Measurements from ENCODE around the gene COL27A1. TPM values are rescaled to one million over a fixed set of nuclear protein-coding genes. Genes with fewer than 3 reads are reported as not detected.

Gene COL27A1
- total RNA-seq, 2 experiments from 2014 or later, result 7.0 to 10.6 TPM

DNA sequence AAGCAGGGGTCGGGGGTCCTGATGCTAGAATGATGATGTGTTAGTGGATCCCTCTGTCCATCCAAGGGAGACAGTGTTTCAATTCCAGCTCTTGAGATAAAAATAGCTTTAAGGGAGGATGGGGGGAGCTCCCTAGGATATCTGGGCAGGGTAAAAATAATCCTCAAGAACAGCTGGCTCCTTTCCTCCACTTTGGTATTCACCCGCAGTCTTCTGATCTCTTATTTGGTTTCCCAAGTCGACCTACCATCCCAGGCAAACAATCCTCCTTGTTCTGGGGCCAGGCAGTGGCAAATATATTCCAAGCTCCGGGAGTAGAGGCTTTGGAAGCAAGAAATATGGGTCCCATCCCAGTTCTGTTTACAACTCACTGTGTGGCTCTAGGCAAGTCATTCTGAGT is 14.5 kb upstream of the COL27A1 start:
- DNase-seq, result no peak
- H3K4me3 Mint-ChIP-seq, result no peak overlapping the region
- intact Hi-C loops (cut with micrococcal nuclease), result no loop called here
- no peaks in the 10 kb centered on the region for H3K36me3 Mint-ChIP-seq (ENCODE audit: low read depth)
- H3K27me3 Mint-ChIP-seq (ENCODE audit: low read depth), result no peaks in the 10 kb centered on the region
- H3K27ac Mint-ChIP-seq, result no peak overlapping the region
- no peaks in the 10 kb centered on the region for H3K9me3 Mint-ChIP-seq
- H3K4me1 Mint-ChIP-seq (ENCODE audit: low read depth), result no peaks in the 10 kb centered on the region
- CTCF ChIA-PET, result interaction anchor here (0.6 to 1.4 kb wide), 3 partner anchors 33 to 389 kb away, joined by 4 to 8 read pairs (median 6); no protein-coding TSS in a partner anchor

DNA sequence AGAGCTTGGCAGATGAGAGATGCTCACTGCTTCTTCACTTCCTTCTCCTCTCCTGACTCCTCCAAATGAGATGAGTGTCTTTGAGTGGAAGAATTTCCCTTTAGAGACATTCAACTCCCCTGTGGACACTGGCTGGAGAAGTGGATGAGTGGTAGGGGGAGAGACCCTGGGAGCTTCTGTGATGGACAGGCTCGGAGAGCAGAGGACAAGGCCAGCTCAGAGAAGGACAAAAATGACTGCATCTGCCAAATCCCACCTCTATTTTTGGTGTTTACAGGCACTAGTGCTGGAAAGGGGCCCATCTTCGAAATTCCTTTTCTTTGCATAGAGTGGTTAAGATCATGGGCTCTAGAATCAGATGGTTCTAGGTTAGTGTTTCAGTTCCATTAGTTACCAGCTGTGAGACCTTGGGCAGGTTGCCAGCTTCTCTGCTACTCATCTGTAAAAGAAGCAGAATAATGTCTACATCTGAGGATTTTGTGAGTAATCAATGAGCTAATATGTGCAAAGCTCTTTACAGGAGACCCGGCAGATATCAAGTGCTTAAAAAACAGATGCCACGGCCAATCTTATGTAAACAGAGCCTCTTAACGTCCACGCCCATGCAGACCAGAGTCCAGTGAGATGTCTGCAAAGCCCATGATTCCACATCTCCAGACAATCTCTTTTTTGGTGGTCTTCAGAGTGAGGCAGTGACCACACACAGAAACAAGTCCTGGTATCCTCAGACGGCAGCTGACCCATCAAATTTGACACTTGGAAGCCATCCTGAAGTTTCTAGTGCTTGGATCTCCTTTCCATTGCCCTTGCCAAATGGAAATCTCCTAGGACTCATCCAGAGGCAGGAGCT is 13.6 kb upstream of the COL27A1 start:
- no peaks in the 10 kb centered on the region for H3K36me3 Mint-ChIP-seq (ENCODE audit: low read depth)
- H3K4me3 Mint-ChIP-seq, result no peak overlapping the region
- no peaks in the 10 kb centered on the region for H3K4me1 Mint-ChIP-seq (ENCODE audit: low read depth)
- H3K27me3 Mint-ChIP-seq (ENCODE audit: low read depth), result peaks cover 6% of the 10 kb centered on the region
- no peak for DNase-seq
- intact Hi-C loops (cut with micrococcal nuclease), result no loop called here
- H3K27ac Mint-ChIP-seq, result no peak overlapping the region
- H3K9me3 Mint-ChIP-seq, result no peaks in the 10 kb centered on the region
- CTCF ChIA-PET, result interaction anchor here (1.3 to 1.6 kb wide), 3 partner anchors 34 to 149 kb away, joined by 4 to 7 read pairs (median 6); no protein-coding TSS in a partner anchor

DNA sequence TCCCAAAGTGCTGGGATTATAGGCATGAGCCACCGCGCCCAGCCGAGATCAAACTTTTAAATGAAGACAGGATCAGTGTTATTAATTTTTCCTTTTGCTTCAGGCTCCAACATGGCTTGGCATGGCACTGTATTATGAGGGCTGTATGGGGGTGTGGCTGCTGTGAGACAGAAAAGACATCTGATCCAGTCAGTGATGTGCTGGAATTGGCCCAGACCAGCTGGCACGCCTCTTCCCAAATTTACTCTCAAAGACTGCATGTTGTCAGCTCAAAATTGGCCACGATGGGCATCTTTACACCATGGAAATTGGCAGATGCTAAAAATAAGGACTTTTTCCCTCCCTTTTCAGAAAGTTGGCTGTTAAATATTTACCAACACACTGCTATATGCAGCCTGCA is 12.1 kb upstream of the COL27A1 start:
- CTCF ChIA-PET, result interaction anchor here (0.7 to 2.8 kb wide), 3 partner anchors 35 to 148 kb away, joined by 4 to 12 read pairs (median 10); no protein-coding TSS in a partner anchor
- H3K4me3 Mint-ChIP-seq, result no peak overlapping the region

DNA sequence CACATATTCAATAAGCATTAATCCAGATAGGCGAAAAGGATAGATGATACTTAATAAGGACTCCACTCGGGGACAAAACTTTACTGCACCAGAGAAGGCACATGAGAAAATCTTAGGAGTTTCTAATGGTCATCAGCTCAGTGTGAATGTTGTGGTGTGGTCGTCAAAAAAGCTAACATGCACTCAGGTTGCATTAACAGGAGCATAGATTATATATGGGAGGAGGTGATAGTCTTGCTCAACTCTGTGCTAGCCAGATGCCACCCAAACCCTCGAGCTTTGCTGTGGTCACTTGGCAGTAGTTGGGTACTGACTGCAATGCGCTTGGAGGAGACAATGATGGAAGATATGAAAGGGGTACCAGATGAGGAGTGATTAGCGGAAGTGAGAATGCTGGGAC is 8.6 kb upstream of the COL27A1 start:
- DNase-seq, result no peak
- Mint-ChIP-seq H3K4me3 (no peak overlapping the region), H3K4me1 (ENCODE audit: low read depth) (no peaks in the 10 kb centered on the region), H3K9me3 (no peaks in the 10 kb centered on the region), H3K36me3 (ENCODE audit: low read depth) (no peaks in the 10 kb centered on the region), H3K27me3 (ENCODE audit: low read depth) (peaks cover 26% of the 10 kb centered on the region), H3K27ac (no peak overlapping the region)
- CTCF ChIA-PET, result interaction anchor here (1.6 kb wide), 1 partner anchor 38 kb away, joined by 5 read pairs; no protein-coding TSS in a partner anchor
- intact Hi-C loops (cut with micrococcal nuclease), result no loop called here

More for the DNA sequence above, 12.1 kb upstream of the COL27A1 start:
- H3K27me3 Mint-ChIP-seq (ENCODE audit: low read depth), result peaks cover 9% of the 10 kb centered on the region
- H3K9me3 Mint-ChIP-seq, result no peaks in the 10 kb centered on the region
- no peaks in the 10 kb centered on the region for H3K4me1 Mint-ChIP-seq (ENCODE audit: low read depth)
- no peak for DNase-seq
- H3K27ac Mint-ChIP-seq, result no peak overlapping the region
- no peaks in the 10 kb centered on the region for H3K36me3 Mint-ChIP-seq (ENCODE audit: low read depth)
- intact Hi-C loops (cut with micrococcal nuclease), result no loop called here

DNA sequence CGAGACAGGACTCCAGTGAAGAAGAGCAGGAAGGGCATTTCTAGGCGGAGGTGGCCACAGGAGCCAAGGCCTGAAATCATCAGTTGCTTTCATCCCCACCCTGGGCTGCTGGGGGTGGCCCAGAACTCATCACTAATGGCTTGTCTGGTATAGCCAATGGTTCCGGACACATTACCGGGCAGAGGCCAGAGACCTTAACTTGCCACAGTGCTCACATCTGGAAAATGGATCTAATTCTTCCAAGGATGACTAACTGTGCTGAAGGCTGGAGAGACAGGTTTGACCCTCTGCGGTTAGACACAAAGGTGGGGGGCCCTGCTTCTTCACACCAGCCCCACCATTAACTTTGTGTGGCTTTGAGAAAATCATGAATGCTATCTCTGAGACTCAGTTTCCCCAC is 6.2 kb upstream of the COL27A1 start:
- Mint-ChIP-seq H3K27ac (no peak overlapping the region), H3K9me3 (no peaks in the 10 kb centered on the region), H3K36me3 (ENCODE audit: low read depth) (no peaks in the 10 kb centered on the region), H3K4me1 (ENCODE audit: low read depth) (peaks cover 2% of the 10 kb centered on the region), H3K4me3 (no peak overlapping the region), H3K27me3 (ENCODE audit: low read depth) (peaks cover 38% of the 10 kb centered on the region)
- intact Hi-C loops (cut with micrococcal nuclease), result no loop called here
- CTCF ChIA-PET, result no interaction called here
- no peak for DNase-seq

DNA sequence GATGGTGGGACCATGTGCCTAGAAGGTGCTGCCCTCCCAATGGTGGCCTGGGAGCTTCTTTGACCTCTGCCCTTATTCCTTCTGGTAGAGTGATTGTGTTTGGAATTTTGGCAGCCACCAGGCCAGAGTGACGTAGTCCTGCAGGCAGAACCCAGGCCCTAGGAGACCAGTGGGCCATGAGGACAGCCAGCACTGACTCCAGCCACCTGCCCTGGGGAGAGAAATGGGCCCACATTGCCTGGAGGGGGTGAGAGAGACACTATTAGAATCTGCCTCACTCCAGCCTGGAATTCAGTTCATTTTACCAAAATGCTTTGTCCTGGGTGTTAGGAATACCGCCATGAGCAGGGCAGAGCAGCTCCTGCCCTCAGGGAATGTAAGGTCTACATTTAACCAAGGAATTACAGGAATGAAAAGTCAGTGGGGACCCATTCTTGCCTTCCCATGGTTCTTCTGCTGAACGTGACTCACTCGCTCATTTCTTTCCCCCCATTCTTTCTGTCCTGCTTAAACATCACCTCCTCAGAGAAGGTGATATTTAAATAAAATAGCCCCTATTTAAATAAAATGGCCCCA is 5.5 kb upstream of the COL27A1 start:
- no peaks in the 10 kb centered on the region for H3K36me3 Mint-ChIP-seq (ENCODE audit: low read depth)
- peaks cover 45% of the 10 kb centered on the region for H3K27me3 Mint-ChIP-seq (ENCODE audit: low read depth)
- DNase-seq, result no peak
- H3K9me3 Mint-ChIP-seq, result no peaks in the 10 kb centered on the region
- CTCF ChIA-PET, result no interaction called here
- intact Hi-C loops (cut with micrococcal nuclease), result loop anchor here (10.0 kb wide), 1 partner anchor 245 kb away; no protein-coding TSS in a partner anchor
- H3K4me3 Mint-ChIP-seq, result no peak overlapping the region
- peaks cover 8% of the 10 kb centered on the region for H3K4me1 Mint-ChIP-seq (ENCODE audit: low read depth)
- H3K27ac Mint-ChIP-seq, result no peak overlapping the region

DNA sequence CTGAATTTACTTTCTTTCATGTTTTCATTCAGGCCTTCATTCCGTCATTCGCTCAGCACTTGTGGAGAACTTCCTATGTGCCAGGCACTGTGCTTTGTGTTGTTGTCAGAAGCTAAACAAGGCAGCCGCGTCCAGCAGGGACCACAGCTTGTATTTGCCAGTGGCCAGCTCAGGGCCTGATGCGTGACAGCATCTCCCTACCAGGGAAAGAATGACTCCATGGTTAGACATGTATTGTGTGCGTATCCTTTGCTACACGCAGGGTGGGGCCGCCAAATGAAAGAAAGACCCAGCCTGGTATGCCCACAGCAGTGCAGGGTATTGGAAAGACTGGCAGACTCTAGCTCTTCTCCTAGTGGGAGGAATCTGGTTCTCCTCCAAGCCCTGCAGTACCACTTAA is 4.7 kb upstream of the COL27A1 start:
- H3K27me3 Mint-ChIP-seq (ENCODE audit: low read depth), result peaks cover 45% of the 10 kb centered on the region
- H3K4me1 Mint-ChIP-seq (ENCODE audit: low read depth), result peaks cover 8% of the 10 kb centered on the region
- no peak overlapping the region for H3K27ac Mint-ChIP-seq
- CTCF ChIA-PET, result interaction anchor here (0.6 kb wide), 1 partner anchor 32 kb away, joined by 6 read pairs; no protein-coding TSS in a partner anchor
- no peaks in the 10 kb centered on the region for H3K9me3 Mint-ChIP-seq
- intact Hi-C loops (cut with micrococcal nuclease), result loop anchor here (10.0 kb wide), 1 partner anchor 244 kb away; no protein-coding TSS in a partner anchor
- no peak overlapping the region for H3K4me3 Mint-ChIP-seq
- no peak for DNase-seq
- H3K36me3 Mint-ChIP-seq (ENCODE audit: low read depth), result no peaks in the 10 kb centered on the region

DNA sequence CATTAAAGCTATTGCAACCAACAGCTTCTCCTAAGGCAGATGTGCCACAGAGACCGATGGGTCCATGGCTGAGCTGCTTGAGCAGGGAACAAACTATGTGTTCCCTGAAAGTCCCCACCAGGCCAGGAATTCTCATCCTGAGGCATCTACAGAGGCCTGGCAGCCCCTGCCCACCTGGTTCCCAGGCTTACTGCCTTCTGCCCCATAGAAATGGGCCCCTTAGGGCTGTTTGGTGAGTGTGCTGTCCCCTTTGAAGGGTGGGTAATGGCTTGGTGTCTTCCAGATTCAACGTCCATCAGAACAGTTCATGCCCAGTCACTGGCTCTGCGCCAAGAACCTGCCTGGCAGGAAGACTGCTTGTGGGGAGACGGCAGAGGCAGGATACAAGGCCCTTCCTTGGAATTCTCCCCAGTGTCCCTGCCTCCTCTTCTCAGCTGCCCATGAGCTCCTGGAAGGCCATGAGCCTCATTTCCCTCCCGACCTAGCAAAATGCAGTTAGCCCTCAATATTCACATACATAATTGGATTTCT is 3.8 kb upstream of the COL27A1 start:
- peaks cover 44% of the 10 kb centered on the region for H3K27me3 Mint-ChIP-seq (ENCODE audit: low read depth)
- H3K36me3 Mint-ChIP-seq (ENCODE audit: low read depth), result no peaks in the 10 kb centered on the region
- H3K9me3 Mint-ChIP-seq, result no peaks in the 10 kb centered on the region
- no peak overlapping the region for H3K27ac Mint-ChIP-seq
- no peak overlapping the region for H3K4me3 Mint-ChIP-seq
- H3K4me1 Mint-ChIP-seq (ENCODE audit: low read depth), result peaks cover 11% of the 10 kb centered on the region
- CTCF ChIA-PET, result interaction anchor here (1.6 kb wide), 1 partner anchor 10 kb away, joined by 3 read pairs; no protein-coding TSS in a partner anchor
- DNase-seq, result no peak
- intact Hi-C loops (cut with micrococcal nuclease), result loop anchor here (10.0 kb wide), 1 partner anchor 243 kb away; no protein-coding TSS in a partner anchor

DNA sequence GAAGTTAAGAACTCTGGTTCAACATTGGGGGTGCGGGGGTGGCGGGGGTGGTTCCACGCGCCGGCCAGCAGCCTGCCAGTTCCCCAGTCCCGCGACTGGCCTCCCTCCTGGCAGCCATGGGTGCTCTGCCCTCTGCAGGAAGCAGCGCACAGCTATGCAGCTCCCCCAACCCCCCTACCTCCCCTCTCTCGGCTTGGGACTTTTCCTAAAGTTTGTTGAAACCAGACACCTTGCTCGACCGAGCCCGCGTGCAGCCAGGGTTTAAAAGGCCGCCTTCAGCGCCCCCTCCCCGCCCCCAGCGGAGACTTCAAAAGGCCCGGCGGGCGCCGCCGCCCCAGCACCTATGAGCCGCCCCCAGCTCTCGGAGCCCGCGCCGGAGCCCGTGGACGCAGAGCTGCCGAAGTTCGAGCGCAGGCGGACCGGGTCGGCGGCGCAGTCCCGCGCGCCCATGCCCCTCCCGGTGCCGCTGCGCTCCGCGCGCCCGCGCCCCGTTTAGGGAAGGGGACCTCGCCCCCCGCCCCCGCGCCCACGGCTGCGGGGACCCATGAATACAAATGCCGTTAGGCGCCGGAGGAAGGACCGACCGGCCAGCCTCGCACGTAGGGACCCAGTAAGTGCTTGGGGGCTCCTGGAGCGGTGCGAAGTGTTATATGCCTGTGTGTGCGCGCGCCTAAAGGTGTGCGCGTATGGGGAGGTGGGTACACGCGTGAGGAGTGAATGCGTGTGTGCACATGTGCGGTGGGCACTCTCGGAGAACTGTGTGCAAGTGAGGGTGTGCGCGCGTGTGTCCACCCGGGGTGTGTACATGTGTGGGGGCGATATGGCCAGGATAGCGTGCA is 1.4 kb upstream of the COL27A1 start:
- H3K27me3 Mint-ChIP-seq (ENCODE audit: low read depth), result peaks cover 35% of the 10 kb centered on the region
- CTCF ChIA-PET, result interaction anchor here (1.1 to 5.6 kb wide), 4 partner anchors 13 to 138 kb away, joined by 3 to 38 read pairs (median 5); no protein-coding TSS in a partner anchor
- H3K27ac Mint-ChIP-seq, result no peak overlapping the region
- peak; percentile 23 for DNase-seq
- peaks cover 16% of the 10 kb centered on the region for H3K4me1 Mint-ChIP-seq (ENCODE audit: low read depth)
- no peaks in the 10 kb centered on the region for H3K36me3 Mint-ChIP-seq (ENCODE audit: low read depth)
- peak overlapping the region; percentile 36 for H3K4me3 Mint-ChIP-seq
- intact Hi-C loops (cut with micrococcal nuclease), result loop anchor here (10.0 kb wide), 1 partner anchor 241 kb away; no protein-coding TSS in a partner anchor
- no peaks in the 10 kb centered on the region for H3K9me3 Mint-ChIP-seq

DNA sequence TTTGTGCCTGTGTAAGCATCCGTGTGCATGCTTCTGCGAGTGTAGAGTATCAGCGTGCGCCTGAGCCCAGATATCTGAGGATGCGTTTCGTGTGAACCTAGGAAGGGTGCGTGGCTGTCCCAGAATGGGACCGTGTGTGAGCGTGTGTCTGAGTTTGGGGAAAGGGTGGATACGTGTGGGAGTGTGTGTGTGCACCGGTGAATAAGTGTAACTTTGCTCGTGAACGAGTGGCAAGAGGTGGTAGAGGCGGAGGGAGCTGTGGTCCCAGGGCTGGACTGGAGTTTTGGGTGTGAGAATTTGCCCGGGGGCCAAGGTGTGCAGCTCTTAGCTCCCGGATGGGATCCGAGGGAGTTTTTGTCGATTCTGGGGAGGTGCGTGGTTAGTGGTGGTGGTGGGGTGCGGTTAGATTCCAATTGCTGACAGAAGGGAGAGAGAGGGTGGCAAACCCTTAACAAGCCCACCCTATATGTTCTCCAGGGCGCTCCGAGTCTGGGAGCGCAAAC is 686 bp upstream of the COL27A1 start:
- no peaks in the 10 kb centered on the region for H3K36me3 Mint-ChIP-seq (ENCODE audit: low read depth)
- intact Hi-C loops (cut with micrococcal nuclease), result loop anchor here (1.0 to 10.0 kb wide), 4 partner anchors 46 to 240 kb away; no protein-coding TSS in a partner anchor
- H3K27me3 Mint-ChIP-seq (ENCODE audit: low read depth), result peaks cover 35% of the 10 kb centered on the region
- no peaks in the 10 kb centered on the region for H3K9me3 Mint-ChIP-seq
- no peak for DNase-seq
- H3K4me1 Mint-ChIP-seq (ENCODE audit: low read depth), result peaks cover 16% of the 10 kb centered on the region
- H3K27ac Mint-ChIP-seq, result no peak overlapping the region
- peak overlapping the region; percentile 36 for H3K4me3 Mint-ChIP-seq
- CTCF ChIA-PET, result interaction anchor here (0.7 to 5.6 kb wide), 9 partner anchors 13 to 152 kb away, joined by 3 to 38 read pairs (median 4); no protein-coding TSS in a partner anchor

DNA sequence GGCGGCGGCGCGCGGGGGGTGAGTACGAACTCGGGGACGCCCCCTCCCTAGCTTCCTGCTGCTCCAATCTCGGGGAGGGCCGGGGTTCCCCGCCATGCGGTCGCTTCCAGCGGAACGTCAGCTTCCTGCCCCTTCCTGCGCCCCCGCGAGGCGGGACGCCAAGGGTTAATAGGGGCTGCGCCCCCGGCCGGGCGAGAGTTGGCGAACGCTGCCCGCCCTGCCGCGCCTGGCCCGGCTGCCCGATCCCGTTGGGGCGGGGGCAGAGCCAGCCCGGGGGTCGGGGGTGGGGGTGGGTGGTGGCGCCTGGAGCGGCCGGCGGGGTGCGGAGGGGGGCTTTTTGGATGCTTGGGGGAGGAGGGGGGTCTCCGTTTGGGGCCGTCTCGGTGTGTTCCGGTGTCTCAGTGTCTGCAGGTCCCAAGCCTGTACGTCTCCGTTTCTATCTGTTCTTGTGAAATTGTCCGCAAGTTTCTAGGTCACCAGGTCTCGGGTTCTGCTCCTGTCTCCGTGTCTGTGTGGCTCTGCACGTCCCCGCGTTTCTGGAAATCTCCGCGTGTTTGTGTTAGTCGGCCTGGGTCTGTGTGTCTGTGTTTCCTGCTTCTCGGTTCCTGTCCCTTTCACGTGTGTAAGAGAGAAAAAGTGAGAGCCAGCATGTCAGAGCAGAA is 789 bp downstream of the COL27A1 start:
- Mint-ChIP-seq H3K36me3 (ENCODE audit: low read depth) (no peaks in the 10 kb centered on the region), H3K27ac (peak overlapping the region; percentile 62), H3K4me1 (ENCODE audit: low read depth) (peaks cover 16% of the 10 kb centered on the region), H3K4me3 (peak overlapping the region; percentile 81), H3K27me3 (ENCODE audit: low read depth) (peaks cover 25% of the 10 kb centered on the region), H3K9me3 (no peaks in the 10 kb centered on the region)
- intact Hi-C loops (cut with micrococcal nuclease), result loop anchor here (1.0 to 10.0 kb wide), 4 partner anchors 48 to 239 kb away; no protein-coding TSS in a partner anchor
- peak; percentile 71 for DNase-seq
- CTCF ChIA-PET, result interaction anchor here (1.3 to 5.6 kb wide), 7 partner anchors 11 to 135 kb away, joined by 3 to 38 read pairs (median 7); no protein-coding TSS in a partner anchor

Data from activated naive CD4-positive, alpha-beta T cell treated with anti-CD3 and anti-CD28 coated beads for 36 hours (primary cell).